ENCODE results near the gene ATP10A. TPM values are rescaled to one million over a fixed set of nuclear protein-coding genes. Genes with fewer than 3 reads are reported as not detected.
A peak's percentile ranks its signal among the peaks of the same experiment; 100 is the strongest.

Gene ATP10A
- total RNA-seq, 1 donor from 2014 or later, result 0.22 TPM

DNA sequence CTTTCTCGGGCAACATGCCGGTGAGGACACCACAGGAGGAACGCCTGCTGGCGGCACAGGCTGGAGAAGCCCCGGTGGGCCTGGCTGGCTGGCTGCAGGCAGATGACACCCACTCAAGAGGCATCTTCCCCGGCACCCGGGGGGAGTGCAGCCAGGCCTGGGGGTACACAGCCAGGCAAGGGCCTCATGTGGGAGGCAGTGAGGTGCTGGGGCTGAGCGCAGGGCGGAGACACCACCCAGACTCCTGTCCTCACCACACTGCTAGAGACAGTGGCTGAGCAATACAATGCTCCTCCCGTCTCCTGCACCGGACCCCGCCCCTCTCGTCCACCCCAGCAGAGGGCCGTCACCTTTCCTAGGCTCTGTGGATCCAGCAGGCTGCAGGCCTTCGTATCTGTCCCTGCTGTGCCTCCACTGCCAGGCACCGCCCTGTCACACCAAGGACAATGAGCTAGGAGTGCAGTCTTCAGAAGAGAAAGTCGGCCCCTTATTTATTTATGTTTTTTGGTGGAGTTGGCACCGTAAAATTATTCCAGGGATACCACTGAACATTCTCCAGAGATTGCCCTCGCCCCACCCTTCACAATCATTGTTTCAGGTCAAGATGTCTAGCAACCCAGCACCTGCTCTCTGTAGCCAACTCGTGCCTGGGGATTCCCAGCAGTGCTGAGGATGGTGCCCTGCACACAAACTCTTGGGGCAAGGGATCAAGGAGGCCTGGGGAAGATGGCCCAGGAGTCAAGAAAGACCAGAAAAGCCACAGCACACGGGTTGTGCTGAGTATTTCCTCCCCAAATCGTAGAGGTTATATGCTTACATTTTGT lies 129.1 kb downstream of the ATP10A start:
- no peaks in the 10 kb centered on the region for H3K36me3 Mint-ChIP-seq
- H3K9me3 Mint-ChIP-seq, result no peaks in the 10 kb centered on the region
- no peaks in the 10 kb centered on the region for H3K27me3 Mint-ChIP-seq (ENCODE audit: low read depth)
- peaks cover 10% of the 10 kb centered on the region for H3K4me1 Mint-ChIP-seq
- TF ChIP-seq, protein P1, sequence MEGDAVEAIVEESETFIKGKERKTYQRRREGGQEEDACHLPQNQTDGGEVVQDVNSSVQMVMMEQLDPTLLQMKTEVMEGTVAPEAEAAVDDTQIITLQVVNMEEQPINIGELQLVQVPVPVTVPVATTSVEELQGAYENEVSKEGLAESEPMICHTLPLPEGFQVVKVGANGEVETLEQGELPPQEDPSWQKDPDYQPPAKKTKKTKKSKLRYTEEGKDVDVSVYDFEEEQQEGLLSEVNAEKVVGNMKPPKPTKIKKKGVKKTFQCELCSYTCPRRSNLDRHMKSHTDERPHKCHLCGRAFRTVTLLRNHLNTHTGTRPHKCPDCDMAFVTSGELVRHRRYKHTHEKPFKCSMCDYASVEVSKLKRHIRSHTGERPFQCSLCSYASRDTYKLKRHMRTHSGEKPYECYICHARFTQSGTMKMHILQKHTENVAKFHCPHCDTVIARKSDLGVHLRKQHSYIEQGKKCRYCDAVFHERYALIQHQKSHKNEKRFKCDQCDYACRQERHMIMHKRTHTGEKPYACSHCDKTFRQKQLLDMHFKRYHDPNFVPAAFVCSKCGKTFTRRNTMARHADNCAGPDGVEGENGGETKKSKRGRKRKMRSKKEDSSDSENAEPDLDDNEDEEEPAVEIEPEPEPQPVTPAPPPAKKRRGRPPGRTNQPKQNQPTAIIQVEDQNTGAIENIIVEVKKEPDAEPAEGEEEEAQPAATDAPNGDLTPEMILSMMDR (IDR thresholded peaks at IDR 0.05; ENCODE audit: unreplicated experiment), result no peak
- DNase-seq (ENCODE audit: low spot score in 2 of 2, unreplicated experiment in 2 of 2), result peak in 1 of 2 experiments; percentile 30
- H3K27ac Mint-ChIP-seq, result no peak overlapping the region
- H3K4me3 Mint-ChIP-seq, result no peak overlapping the region

DNA sequence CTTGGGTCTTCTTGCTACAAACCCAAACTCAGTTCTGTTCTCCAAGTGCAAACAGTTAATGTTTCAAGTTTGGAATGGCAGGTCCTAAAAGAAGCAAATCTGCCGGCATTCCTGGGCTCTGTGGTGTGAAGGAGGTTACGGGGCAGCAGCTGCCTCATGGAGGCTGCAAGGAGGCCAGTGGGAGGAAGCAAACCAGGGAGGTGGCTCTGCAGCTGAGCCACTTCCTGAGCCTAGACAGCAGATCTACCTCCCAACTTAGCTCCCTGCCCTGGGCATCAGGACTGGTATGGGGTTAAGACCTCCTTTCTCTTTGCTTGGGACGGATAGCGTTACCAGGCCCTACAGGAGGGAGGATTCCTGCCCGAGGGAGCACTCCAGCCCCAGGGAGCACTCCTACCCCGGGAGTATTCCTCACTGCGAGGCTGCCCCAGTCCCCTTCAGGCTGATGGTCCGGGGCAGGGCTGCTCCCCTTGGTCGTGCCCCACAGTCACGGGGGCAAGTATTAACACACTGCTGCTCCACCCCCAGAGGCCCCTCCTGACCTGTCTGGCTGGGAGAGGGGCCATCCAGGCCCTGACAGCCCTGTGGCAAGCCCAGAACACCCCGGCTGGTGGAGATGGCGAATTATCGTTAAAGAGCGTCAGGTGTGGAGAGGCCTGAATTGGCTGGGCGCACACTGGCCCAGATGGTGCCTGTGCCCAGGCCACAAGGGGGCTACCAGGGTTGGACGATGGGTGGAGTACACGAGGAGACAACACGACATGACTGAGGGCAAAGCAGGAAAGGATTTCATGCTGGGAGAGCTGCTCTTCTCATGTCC lies 129.9 kb downstream of the ATP10A start:
- no peaks in the 10 kb centered on the region for H3K9me3 Mint-ChIP-seq
- H3K4me3 Mint-ChIP-seq, result no peak overlapping the region
- H3K4me1 Mint-ChIP-seq, result peaks cover 10% of the 10 kb centered on the region
- no peaks in the 10 kb centered on the region for H3K36me3 Mint-ChIP-seq
- no peak overlapping the region for H3K27ac Mint-ChIP-seq
- DNase-seq (ENCODE audit: low spot score in 2 of 2, unreplicated experiment in 2 of 2), result peak in 1 of 2 experiments; percentile 29
- TF ChIP-seq, protein P1 (IDR thresholded peaks at IDR 0.05; ENCODE audit: unreplicated experiment), result no peak
- H3K27me3 Mint-ChIP-seq (ENCODE audit: low read depth), result no peaks in the 10 kb centered on the region

GRCh38 chr15:25732191-25732590 lies 130.9 kb downstream of the ATP10A start:
- H3K27me3 Mint-ChIP-seq (ENCODE audit: low read depth), result no peaks in the 10 kb centered on the region
- no peak for DNase-seq (ENCODE audit: low spot score in 2 of 2, unreplicated experiment in 2 of 2)
- no peaks in the 10 kb centered on the region for H3K9me3 Mint-ChIP-seq
- H3K4me1 Mint-ChIP-seq, result peaks cover 8% of the 10 kb centered on the region
- no peak overlapping the region for H3K27ac Mint-ChIP-seq
- TF ChIP-seq, protein P1 (IDR thresholded peaks at IDR 0.05; ENCODE audit: unreplicated experiment), result no peak
- no peaks in the 10 kb centered on the region for H3K36me3 Mint-ChIP-seq
- H3K4me3 Mint-ChIP-seq, result no peak overlapping the region

DNA sequence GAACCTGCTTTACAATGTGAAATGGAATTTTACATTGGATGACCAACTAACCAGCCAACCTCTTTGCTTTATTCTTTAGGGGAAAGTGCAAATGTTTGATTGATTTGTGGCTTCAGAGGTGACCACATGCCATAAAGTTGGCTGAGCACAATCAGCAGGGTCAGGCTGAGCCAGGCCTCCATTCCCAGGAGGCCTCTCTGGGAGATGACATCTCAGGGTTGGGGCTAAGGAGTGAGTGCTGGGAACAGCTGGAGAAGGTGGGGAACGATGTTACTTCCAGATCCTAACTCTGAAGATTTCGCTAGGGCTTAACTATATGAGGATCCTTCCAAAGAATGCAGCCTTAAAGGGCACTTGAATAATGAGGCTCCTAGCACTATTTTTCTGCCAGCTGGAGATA lies 131.7 kb downstream of the ATP10A start:
- H3K36me3 Mint-ChIP-seq, result no peaks in the 10 kb centered on the region
- peak in 1 of 2 experiments; percentile 20 for DNase-seq (ENCODE audit: low spot score in 2 of 2, unreplicated experiment in 2 of 2)
- peaks cover under 1% of the 10 kb centered on the region for H3K4me1 Mint-ChIP-seq
- no peaks in the 10 kb centered on the region for H3K9me3 Mint-ChIP-seq
- H3K27me3 Mint-ChIP-seq (ENCODE audit: low read depth), result no peaks in the 10 kb centered on the region
- TF ChIP-seq, protein P1 (IDR thresholded peaks at IDR 0.05; ENCODE audit: unreplicated experiment), result no peak
- no peak overlapping the region for H3K27ac Mint-ChIP-seq
- H3K4me3 Mint-ChIP-seq, result no peak overlapping the region

GRCh38 chr15:25730918-25731317 lies 132.2 kb downstream of the ATP10A start:
- H3K9me3 Mint-ChIP-seq, result no peaks in the 10 kb centered on the region
- H3K4me3 Mint-ChIP-seq, result no peak overlapping the region
- no peak for DNase-seq (ENCODE audit: low spot score in 2 of 2, unreplicated experiment in 2 of 2)
- no peaks in the 10 kb centered on the region for H3K36me3 Mint-ChIP-seq
- H3K4me1 Mint-ChIP-seq, result no peaks in the 10 kb centered on the region
- no peak overlapping the region for H3K27ac Mint-ChIP-seq
- no peaks in the 10 kb centered on the region for H3K27me3 Mint-ChIP-seq (ENCODE audit: low read depth)
- TF ChIP-seq, protein P1 (IDR thresholded peaks at IDR 0.05; ENCODE audit: unreplicated experiment), result no peak

Data from mesothelial cell of epicardium (in vitro differentiated cells).